K562 (cell line): ENCODE results near the gene NF1. TPM values are rescaled to one million over a fixed set of nuclear protein-coding genes. Genes with fewer than 3 reads are reported as not detected.

Experiments
- EHMT2 ChIP-seq: fragments of 450-650 bp; IDR thresholded peaks from 2 replicates; pipeline ENCODE4 v1.6.1; 2018; ENCODE audit warnings: antibody characterized with exemption
- EWSR1 ChIP-seq: fragments of 450-650 bp; IDR thresholded peaks from 2 replicates; pipeline ENCODE4 v1.6.1; 2018; ENCODE audit warnings: borderline replicate concordance, mild to moderate bottlenecking, low read depth, moderate library complexity; ENCODE audit not compliant: partially characterized antibody
- GTF2A2 ChIP-seq: IDR thresholded peaks from 2 replicates; pipeline ENCODE4 v1.6.1; 2016; ENCODE audit warnings: mild to moderate bottlenecking, missing genetic modification characterization, missing compliant biosample characterization
- JUND ChIP-seq, 2 experiments: IDR thresholded peaks; 2 replicates in 1 of 2; 3 replicates in 1 of 2; pipeline ENCODE4 v1.6.1; 2011; ENCODE audit warnings: borderline replicate concordance in 2 of 2, low read depth in 2 of 2, low read length in 2 of 2, improper control_type of control experiment in 1 of 2, missing biosample characterization in 1 of 2, missing genetic modification characterization in 1 of 2, missing genetic modification reagents in 1 of 2
- KLF13 ChIP-seq: fragments of 450-650 bp; IDR thresholded peaks from 2 replicates; pipeline ENCODE4 v1.6.1; 2016; ENCODE audit warnings: missing genetic modification characterization, low read depth, mild to moderate bottlenecking, missing compliant biosample characterization, moderate library complexity, borderline replicate concordance
- KLF16 ChIP-seq: IDR thresholded peaks from 2 replicates; pipeline ENCODE4 v1.6.1; 2016; ENCODE audit warnings: antibody characterized with exemption
- PRMT5 ChIP-seq: sonication (generic); formaldehyde crosslinking; IDR thresholded peaks from 2 replicates; pipeline ENCODE4 v1.5.0; 2020; ENCODE audit warnings: missing genetic modification reagents
- ZNF311 ChIP-seq: fragments of 250-450 bp; sonication (Bioruptor Pico); IDR thresholded peaks from 2 replicates; pipeline ENCODE4 v1.4.0; 2020; ENCODE audit warnings: mild to moderate bottlenecking, moderate library complexity
- ZNF561 ChIP-seq: fragments of 450-650 bp; formaldehyde crosslinking; conservative IDR thresholded peaks from 2 replicates; pipeline ENCODE4 v1.4.0; 2020; ENCODE audit warnings: mild to moderate bottlenecking, moderate library complexity
- ZNF77 ChIP-seq: fragments of 250-450 bp; sonication (Bioruptor Pico); IDR thresholded peaks from 2 replicates; pipeline ENCODE4 v1.5.0; 2020
- polyA plus RNA-seq, 8 experiments: library from polyadenylated mRNA; depleted of rRNA in 4 of 8; stranded (reverse) in 5 of 8; unstranded in 3 of 8; fragments of >200 nt; fragmentation: Nextera tagmentation in 2 of 8; fragmentation: Illumina TruSeq in 1 of 8; extraction: Ambion mirVana in 2 of 8; extraction: Trizol in 1 of 8; gene quantifications; 2 replicates each; pipeline versions ENCODE4 v1.2.1 to v1.2.3, GENCODE V29; 2011 to 2014; ENCODE audit warnings: inconsistent platforms in 1 of 8, missing spikeins in 1 of 8
- total RNA-seq, 7 experiments: library from RNA; depleted of rRNA in 6 of 7; stranded (reverse); fragments of >200 nt in 6 of 7; fragmentation: Illumina TruSeq in 2 of 7; extraction: Trizol in 2 of 7; gene quantifications; 2 replicates each; pipeline versions ENCODE4 v1.2.1 to v1.2.3, GENCODE V29; 2011 to 2021; ENCODE audit warnings: low replicate concordance in 1 of 7
- TF ChIP-seq, protein P1 (sequence below): sonication (generic); formaldehyde crosslinking; IDR thresholded peaks from 2 replicates; pipeline ENCODE4 v1.8.1; 2023; ENCODE audit warnings: mild to moderate bottlenecking, missing genetic modification reagents
- TF ChIP-seq, protein P2 (sequence below): fragments of 450-650 bp; IDR thresholded peaks from 2 replicates; pipeline ENCODE4 v1.6.1; 2017; ENCODE audit warnings: antibody characterized with exemption, mild to moderate bottlenecking
- TF ChIP-seq, protein P3 (sequence below): fragments of 250-450 bp; sonication (Bioruptor Pico); IDR thresholded peaks from 2 replicates; pipeline ENCODE4 v1.5.0; 2022; ENCODE audit warnings: mild to moderate bottlenecking
- TF ChIP-seq, protein P4 (sequence below): sonication (generic); formaldehyde crosslinking; IDR thresholded peaks from 2 replicates; pipeline ENCODE4 v1.8.0; 2022; ENCODE audit warnings: mild to moderate bottlenecking, missing genetic modification reagents
- TF ChIP-seq, protein P5 (sequence below): sonication (generic); IDR thresholded peaks from 2 replicates; pipeline ENCODE4 v1.6.1; 2016

NF1 gene
- total and polyA plus RNA-seq, 9 of the 15 experiments (the other 6 are each of a cell fraction or from before 2014, with no cell fraction given): 3.4 to 41.9 (median 24.3) TPM

DNA sequence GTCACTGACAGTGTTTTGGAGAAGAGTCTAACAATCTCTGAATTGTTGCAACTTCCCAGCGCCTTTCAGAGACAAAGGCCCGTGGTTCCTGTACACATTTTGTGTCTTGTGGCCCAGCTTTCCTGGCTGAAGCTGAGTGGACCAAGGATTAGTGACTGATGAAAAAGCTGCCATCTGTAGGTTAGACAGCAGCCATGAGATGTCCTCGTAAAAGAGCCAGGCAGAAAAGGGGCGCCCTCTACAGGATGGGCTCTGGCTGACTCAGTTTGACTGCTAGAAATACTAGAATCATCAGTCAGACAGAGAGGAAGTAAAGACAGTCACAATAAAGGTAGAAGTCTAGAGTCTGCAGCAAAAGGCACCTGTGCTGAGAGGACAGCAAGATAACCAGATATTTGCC, 26.5 kb upstream of the NF1 start (continued):
- TF ChIP-seq, protein P1, sequence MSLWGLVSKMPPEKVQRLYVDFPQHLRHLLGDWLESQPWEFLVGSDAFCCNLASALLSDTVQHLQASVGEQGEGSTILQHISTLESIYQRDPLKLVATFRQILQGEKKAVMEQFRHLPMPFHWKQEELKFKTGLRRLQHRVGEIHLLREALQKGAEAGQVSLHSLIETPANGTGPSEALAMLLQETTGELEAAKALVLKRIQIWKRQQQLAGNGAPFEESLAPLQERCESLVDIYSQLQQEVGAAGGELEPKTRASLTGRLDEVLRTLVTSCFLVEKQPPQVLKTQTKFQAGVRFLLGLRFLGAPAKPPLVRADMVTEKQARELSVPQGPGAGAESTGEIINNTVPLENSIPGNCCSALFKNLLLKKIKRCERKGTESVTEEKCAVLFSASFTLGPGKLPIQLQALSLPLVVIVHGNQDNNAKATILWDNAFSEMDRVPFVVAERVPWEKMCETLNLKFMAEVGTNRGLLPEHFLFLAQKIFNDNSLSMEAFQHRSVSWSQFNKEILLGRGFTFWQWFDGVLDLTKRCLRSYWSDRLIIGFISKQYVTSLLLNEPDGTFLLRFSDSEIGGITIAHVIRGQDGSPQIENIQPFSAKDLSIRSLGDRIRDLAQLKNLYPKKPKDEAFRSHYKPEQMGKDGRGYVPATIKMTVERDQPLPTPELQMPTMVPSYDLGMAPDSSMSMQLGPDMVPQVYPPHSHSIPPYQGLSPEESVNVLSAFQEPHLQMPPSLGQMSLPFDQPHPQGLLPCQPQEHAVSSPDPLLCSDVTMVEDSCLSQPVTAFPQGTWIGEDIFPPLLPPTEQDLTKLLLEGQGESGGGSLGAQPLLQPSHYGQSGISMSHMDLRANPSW: no peak
- TF ChIP-seq EHMT2 (peak; percentile 7; the same call in 1 of the 2 replicates), ZNF77 (no peak), GTF2A2 (tag) (no peak), ZNF561 (CRISPR knock-in tag) (no peak), PRMT5 (CRISPR knock-in tag) (no peak), EWSR1 (no peak), JUND (IDR thresholded peaks at IDR 0.05; ENCODE audit: borderline replicate concordance, low read depth, low read length) (peak; percentile 52; the same call in 1 of the 2 replicates), JUND (tag; IDR thresholded peaks at IDR 0.05; ENCODE audit: borderline replicate concordance, low read depth, low read length) (no peak), KLF13 (tag) (no peak), KLF16 (0 out of 2 replicates have a peak, but pooled peaks have one; percentile 32), ZNF311 (CRISPR knock-in tag) (no peak)
- TF ChIP-seq, protein P2, sequence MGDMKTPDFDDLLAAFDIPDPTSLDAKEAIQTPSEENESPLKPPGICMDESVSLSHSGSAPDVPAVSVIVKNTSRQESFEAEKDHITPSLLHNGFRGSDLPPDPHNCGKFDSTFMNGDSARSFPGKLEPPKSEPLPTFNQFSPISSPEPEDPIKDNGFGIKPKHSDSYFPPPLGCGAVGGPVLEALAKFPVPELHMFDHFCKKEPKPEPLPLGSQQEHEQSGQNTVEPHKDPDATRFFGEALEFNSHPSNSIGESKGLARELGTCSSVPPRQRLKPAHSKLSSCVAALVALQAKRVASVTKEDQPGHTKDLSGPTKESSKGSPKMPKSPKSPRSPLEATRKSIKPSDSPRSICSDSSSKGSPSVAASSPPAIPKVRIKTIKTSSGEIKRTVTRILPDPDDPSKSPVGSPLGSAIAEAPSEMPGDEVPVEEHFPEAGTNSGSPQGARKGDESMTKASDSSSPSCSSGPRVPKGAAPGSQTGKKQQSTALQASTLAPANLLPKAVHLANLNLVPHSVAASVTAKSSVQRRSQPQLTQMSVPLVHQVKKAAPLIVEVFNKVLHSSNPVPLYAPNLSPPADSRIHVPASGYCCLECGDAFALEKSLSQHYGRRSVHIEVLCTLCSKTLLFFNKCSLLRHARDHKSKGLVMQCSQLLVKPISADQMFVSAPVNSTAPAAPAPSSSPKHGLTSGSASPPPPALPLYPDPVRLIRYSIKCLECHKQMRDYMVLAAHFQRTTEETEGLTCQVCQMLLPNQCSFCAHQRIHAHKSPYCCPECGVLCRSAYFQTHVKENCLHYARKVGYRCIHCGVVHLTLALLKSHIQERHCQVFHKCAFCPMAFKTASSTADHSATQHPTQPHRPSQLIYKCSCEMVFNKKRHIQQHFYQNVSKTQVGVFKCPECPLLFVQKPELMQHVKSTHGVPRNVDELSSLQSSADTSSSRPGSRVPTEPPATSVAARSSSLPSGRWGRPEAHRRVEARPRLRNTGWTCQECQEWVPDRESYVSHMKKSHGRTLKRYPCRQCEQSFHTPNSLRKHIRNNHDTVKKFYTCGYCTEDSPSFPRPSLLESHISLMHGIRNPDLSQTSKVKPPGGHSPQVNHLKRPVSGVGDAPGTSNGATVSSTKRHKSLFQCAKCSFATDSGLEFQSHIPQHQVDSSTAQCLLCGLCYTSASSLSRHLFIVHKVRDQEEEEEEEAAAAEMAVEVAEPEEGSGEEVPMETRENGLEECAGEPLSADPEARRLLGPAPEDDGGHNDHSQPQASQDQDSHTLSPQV: no peak
- TF ChIP-seq, protein P3, sequence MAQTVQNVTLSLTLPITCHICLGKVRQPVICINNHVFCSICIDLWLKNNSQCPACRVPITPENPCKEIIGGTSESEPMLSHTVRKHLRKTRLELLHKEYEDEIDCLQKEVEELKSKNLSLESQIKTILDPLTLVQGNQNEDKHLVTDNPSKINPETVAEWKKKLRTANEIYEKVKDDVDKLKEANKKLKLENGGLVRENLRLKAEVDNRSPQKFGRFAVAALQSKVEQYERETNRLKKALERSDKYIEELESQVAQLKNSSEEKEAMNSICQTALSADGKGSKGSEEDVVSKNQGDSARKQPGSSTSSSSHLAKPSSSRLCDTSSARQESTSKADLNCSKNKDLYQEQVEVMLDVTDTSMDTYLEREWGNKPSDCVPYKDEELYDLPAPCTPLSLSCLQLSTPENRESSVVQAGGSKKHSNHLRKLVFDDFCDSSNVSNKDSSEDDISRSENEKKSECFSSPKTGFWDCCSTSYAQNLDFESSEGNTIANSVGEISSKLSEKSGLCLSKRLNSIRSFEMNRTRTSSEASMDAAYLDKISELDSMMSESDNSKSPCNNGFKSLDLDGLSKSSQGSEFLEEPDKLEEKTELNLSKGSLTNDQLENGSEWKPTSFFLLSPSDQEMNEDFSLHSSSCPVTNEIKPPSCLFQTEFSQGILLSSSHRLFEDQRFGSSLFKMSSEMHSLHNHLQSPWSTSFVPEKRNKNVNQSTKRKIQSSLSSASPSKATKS: no peak
- TF ChIP-seq, protein P4, sequence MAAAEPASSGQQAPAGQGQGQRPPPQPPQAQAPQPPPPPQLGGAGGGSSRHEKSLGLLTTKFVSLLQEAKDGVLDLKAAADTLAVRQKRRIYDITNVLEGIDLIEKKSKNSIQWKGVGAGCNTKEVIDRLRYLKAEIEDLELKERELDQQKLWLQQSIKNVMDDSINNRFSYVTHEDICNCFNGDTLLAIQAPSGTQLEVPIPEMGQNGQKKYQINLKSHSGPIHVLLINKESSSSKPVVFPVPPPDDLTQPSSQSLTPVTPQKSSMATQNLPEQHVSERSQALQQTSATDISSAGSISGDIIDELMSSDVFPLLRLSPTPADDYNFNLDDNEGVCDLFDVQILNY (CRISPR knock-in tag): no peak
- TF ChIP-seq, protein P5, sequence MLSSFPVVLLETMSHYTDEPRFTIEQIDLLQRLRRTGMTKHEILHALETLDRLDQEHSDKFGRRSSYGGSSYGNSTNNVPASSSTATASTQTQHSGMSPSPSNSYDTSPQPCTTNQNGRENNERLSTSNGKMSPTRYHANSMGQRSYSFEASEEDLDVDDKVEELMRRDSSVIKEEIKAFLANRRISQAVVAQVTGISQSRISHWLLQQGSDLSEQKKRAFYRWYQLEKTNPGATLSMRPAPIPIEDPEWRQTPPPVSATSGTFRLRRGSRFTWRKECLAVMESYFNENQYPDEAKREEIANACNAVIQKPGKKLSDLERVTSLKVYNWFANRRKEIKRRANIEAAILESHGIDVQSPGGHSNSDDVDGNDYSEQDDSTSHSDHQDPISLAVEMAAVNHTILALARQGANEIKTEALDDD: peak; percentile 46; the same call in 1 of the 2 replicates
